ENCODE measurements around the gene PRKCB.
A peak's percentile ranks its signal among the peaks of the same experiment; 100 is the strongest.

Gene PRKCB

GRCh38 chr16:23944381-23944780, 108.6 kb downstream of the PRKCB start:
- Histone ChIP-seq H3K9ac (ENCODE audit: low read length) (no peak overlapping the region), H3K27me3 (ENCODE audit: control insufficient read depth, insufficient read depth, low read length) (no peaks in the 10 kb centered on the region), H3K4me3 (ENCODE audit: low read length) (no peak overlapping the region), H3K27ac (ENCODE audit: low read depth, low read length) (no peak overlapping the region), H3K4me1 (ENCODE audit: control insufficient read depth, insufficient read depth, low read length) (peaks cover 8% of the 10 kb centered on the region), H3K36me3 (ENCODE audit: control insufficient read depth, insufficient read depth, low read length) (no peaks in the 10 kb centered on the region)

DNA sequence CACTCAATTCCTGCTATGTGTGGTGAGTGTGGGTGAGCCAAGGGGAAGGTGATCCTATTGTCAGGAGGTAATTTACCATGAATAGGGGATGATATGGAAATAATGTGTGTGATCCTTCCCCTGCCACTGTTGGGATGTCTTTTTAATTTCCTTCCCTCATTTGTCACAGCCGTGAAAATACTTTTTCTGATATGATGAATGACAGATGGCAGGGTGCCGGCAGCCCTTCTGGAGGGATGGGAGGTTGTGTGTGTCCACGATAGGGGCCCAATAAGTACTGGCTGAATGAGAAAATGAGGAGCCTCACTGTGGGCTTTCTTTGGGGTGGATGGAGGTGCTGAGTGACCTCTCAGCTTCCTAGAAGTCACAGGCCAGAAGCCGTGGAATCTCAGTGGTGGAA, 109.5 kb downstream of the PRKCB start:
- Histone ChIP-seq H3K27me3 (ENCODE audit: control insufficient read depth, insufficient read depth, low read length) (no peaks in the 10 kb centered on the region), H3K36me3 (ENCODE audit: control insufficient read depth, insufficient read depth, low read length) (no peaks in the 10 kb centered on the region), H3K4me3 (ENCODE audit: low read length) (no peak overlapping the region), H3K27ac (ENCODE audit: low read depth, low read length) (no peak overlapping the region), H3K4me1 (ENCODE audit: control insufficient read depth, insufficient read depth, low read length) (peaks cover 8% of the 10 kb centered on the region), H3K9ac (ENCODE audit: low read length) (no peak overlapping the region)

DNA sequence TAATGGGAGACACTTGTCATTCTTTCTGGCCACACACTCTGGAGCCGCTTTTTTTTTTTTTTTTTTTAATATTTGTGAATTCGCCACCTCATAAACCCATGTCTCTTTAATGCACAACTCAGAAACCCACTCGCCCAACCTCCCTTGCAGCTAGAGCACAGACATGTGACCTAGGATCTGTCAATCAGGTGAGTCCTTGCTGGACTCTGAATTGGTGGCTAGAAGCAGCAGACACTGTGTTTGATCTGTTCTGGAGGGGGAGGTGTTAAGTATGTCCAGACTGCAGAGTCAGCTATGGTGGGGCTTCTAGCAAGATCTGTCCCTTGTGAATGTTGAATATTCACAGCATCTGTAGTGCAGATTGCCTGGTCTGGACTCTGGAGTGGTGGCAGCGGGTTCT, 112.1 kb downstream of the PRKCB start:
- H3K4me1 ChIP-seq (ENCODE audit: control insufficient read depth, insufficient read depth, low read length) = peaks cover 16% of the 10 kb centered on the region
- no peaks in the 10 kb centered on the region for H3K36me3 ChIP-seq (ENCODE audit: control insufficient read depth, insufficient read depth, low read length)
- no peaks in the 10 kb centered on the region for H3K27me3 ChIP-seq (ENCODE audit: control insufficient read depth, insufficient read depth, low read length)
- no peak overlapping the region for H3K9ac ChIP-seq (ENCODE audit: low read length)
- no peak overlapping the region for H3K27ac ChIP-seq (ENCODE audit: low read depth, low read length)
- H3K4me3 ChIP-seq (ENCODE audit: low read length) = no peak overlapping the region

DNA sequence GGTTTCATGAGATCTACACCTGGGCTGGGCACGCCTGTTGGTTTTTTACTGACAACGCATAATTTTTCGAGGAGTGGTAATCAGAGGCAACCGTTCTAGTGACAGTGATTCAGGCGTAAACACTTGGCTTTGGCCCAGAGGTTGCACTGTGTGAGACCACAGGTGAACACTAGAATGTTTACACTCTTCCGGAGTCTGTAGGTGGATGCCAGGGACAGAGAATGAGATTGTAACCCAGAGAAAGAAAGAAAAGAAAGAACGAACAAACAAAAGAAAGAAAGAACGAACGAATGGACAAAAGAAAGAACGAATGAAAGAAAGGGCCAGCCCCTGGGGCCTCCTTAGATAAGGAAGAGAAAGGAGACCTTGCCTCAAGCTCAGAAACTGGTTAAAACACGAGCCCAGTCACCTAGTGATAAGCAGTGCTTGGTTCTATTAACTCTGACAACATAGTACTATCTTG, 113.2 kb downstream of the PRKCB start:
- Histone ChIP-seq H3K9ac (ENCODE audit: low read length) (no peak overlapping the region), H3K27ac (ENCODE audit: low read depth, low read length) (no peak overlapping the region), H3K27me3 (ENCODE audit: control insufficient read depth, insufficient read depth, low read length) (no peaks in the 10 kb centered on the region), H3K36me3 (ENCODE audit: control insufficient read depth, insufficient read depth, low read length) (no peaks in the 10 kb centered on the region), H3K4me3 (ENCODE audit: low read length) (no peak overlapping the region), H3K4me1 (ENCODE audit: control insufficient read depth, insufficient read depth, low read length) (peaks cover 18% of the 10 kb centered on the region)

DNA sequence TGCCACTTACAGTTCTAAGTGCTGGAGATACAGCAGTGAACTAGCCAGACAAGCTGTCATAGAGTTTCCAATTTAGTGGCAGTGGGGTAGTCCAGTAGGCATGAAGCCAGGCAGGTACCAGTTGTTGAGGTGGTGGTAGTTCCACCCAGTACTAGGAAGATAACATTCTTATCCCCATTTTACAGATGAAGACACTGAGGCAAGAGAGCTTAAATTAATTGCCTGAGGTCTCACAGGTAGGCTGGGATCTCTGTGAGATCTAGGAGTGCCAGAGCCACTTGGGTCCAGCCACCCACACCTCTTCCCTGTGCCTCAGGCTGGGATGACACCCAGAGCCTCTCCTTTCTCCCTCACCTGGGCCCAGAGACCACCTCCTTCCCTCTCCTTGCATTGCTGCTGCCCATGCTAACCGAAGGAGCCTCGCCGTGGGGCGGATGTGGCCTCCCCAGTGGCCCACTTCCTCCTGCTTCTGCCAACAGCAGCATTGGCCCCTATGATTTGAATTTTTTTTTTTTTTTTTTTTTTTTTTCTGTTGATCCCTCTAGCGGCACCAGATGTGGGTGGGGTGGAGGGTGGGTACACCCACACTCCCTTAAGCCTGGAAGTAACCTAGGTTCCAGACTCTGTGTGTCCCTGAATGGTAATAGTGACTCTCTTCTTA, 114.0 kb downstream of the PRKCB start:
- H3K9ac ChIP-seq (ENCODE audit: low read length) = no peak overlapping the region
- peaks cover 12% of the 10 kb centered on the region for H3K4me1 ChIP-seq (ENCODE audit: control insufficient read depth, insufficient read depth, low read length)
- no peak overlapping the region for H3K4me3 ChIP-seq (ENCODE audit: low read length)
- no peaks in the 10 kb centered on the region for H3K36me3 ChIP-seq (ENCODE audit: control insufficient read depth, insufficient read depth, low read length)
- no peak overlapping the region for H3K27ac ChIP-seq (ENCODE audit: low read depth, low read length)
- no peaks in the 10 kb centered on the region for H3K27me3 ChIP-seq (ENCODE audit: control insufficient read depth, insufficient read depth, low read length)

DNA sequence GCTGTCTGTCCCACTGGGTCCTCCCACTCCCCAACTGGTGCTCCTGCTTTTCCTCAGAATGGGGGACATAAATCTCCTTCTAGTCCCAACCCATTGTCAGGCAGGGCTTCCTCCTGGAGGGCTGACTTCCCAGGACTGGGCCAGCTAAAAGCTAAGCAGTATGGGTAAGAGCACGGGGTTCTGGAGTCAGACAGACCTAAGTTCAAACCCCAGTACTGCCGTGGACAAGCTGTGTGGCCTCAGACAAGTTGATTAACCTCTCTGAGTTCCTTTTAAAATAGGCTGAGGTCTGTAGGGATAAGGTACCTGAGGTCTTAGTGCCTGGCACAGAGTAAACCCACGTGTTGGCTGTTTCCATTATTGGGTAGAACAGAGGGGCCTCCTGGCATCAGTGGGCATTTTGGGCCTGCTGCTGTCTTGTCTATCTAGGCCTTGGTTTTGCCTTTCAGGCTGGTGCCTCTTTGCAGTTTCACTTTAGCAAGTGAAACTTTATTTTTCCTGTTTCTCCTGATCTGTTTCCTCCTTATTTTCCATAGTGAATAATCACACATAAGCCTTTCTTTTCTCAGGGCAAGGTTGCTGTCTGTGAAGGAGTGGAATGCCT, 114.6 kb downstream of the PRKCB start:
- Histone ChIP-seq H3K27me3 (ENCODE audit: control insufficient read depth, insufficient read depth, low read length) (no peaks in the 10 kb centered on the region), H3K4me1 (ENCODE audit: control insufficient read depth, insufficient read depth, low read length) (peaks cover 10% of the 10 kb centered on the region), H3K4me3 (ENCODE audit: low read length) (no peak overlapping the region), H3K36me3 (ENCODE audit: control insufficient read depth, insufficient read depth, low read length) (no peaks in the 10 kb centered on the region), H3K27ac (ENCODE audit: low read depth, low read length) (no peak overlapping the region), H3K9ac (ENCODE audit: low read length) (no peak overlapping the region)

GRCh38 chr16:23950898-23951297, 115.1 kb downstream of the PRKCB start:
- Histone ChIP-seq H3K4me1 (ENCODE audit: control insufficient read depth, insufficient read depth, low read length) (peaks cover 10% of the 10 kb centered on the region), H3K27me3 (ENCODE audit: control insufficient read depth, insufficient read depth, low read length) (no peaks in the 10 kb centered on the region), H3K4me3 (ENCODE audit: low read length) (no peak overlapping the region), H3K9ac (ENCODE audit: low read length) (no peak overlapping the region), H3K27ac (ENCODE audit: low read depth, low read length) (no peak overlapping the region), H3K36me3 (ENCODE audit: control insufficient read depth, insufficient read depth, low read length) (no peaks in the 10 kb centered on the region)

GRCh38 chr16:23952128-23952970, 116.6 kb downstream of the PRKCB start:
- Histone ChIP-seq H3K27ac (ENCODE audit: low read depth, low read length) (peak overlapping the region; percentile 72), H3K36me3 (ENCODE audit: control insufficient read depth, insufficient read depth, low read length) (no peaks in the 10 kb centered on the region)

DNA sequence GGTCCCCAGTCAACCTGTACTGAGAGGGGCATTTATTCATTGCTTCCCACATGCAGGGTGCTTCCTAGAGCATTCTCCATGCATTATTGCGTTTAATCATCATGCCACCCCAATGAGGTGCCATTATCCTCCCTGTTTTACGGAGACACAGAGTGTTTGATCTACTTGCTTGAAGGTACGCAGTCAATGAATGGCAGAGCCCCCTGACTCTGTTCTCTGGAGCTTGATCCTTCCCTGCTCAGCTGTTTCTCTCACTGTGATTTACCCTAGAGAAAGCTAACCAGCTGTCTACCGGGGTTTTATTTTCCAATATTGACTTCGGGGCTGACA, 117.2 kb downstream of the PRKCB start:
- Histone ChIP-seq H3K9ac (ENCODE audit: low read length) (no peak overlapping the region), H3K27me3 (ENCODE audit: control insufficient read depth, insufficient read depth, low read length) (no peaks in the 10 kb centered on the region), H3K4me1 (ENCODE audit: control insufficient read depth, insufficient read depth, low read length) (peaks cover 10% of the 10 kb centered on the region), H3K27ac (ENCODE audit: low read depth, low read length) (peak overlapping the region; percentile 72), H3K4me3 (ENCODE audit: low read length) (peak overlapping the region; percentile 35), H3K36me3 (ENCODE audit: control insufficient read depth, insufficient read depth, low read length) (no peaks in the 10 kb centered on the region)

More at GRCh38 chr16:23952128-23952970, 116.6 kb downstream of the PRKCB start:
- H3K27me3 ChIP-seq (ENCODE audit: control insufficient read depth, insufficient read depth, low read length) = no peaks in the 10 kb centered on the region
- H3K4me1 ChIP-seq (ENCODE audit: control insufficient read depth, insufficient read depth, low read length) = peaks cover 10% of the 10 kb centered on the region
- no peak overlapping the region for H3K9ac ChIP-seq (ENCODE audit: low read length)
- peak overlapping the region; percentile 35 for H3K4me3 ChIP-seq (ENCODE audit: low read length)

GRCh38 chr16:23953476-23953875, 117.7 kb downstream of the PRKCB start:
- H3K27me3 ChIP-seq (ENCODE audit: control insufficient read depth, insufficient read depth, low read length) = no peaks in the 10 kb centered on the region
- H3K4me3 ChIP-seq (ENCODE audit: low read length) = no peak overlapping the region
- peak overlapping the region; percentile 72 for H3K27ac ChIP-seq (ENCODE audit: low read depth, low read length)
- no peak overlapping the region for H3K9ac ChIP-seq (ENCODE audit: low read length)
- H3K4me1 ChIP-seq (ENCODE audit: control insufficient read depth, insufficient read depth, low read length) = peaks cover 10% of the 10 kb centered on the region
- no peaks in the 10 kb centered on the region for H3K36me3 ChIP-seq (ENCODE audit: control insufficient read depth, insufficient read depth, low read length)

GRCh38 chr16:23955088-23955487, 119.3 kb downstream of the PRKCB start:
- Histone ChIP-seq H3K27ac (ENCODE audit: low read depth, low read length) (no peak overlapping the region), H3K27me3 (ENCODE audit: control insufficient read depth, insufficient read depth, low read length) (no peaks in the 10 kb centered on the region), H3K36me3 (ENCODE audit: control insufficient read depth, insufficient read depth, low read length) (no peaks in the 10 kb centered on the region), H3K9ac (ENCODE audit: low read length) (no peak overlapping the region), H3K4me3 (ENCODE audit: low read length) (no peak overlapping the region), H3K4me1 (ENCODE audit: control insufficient read depth, insufficient read depth, low read length) (peaks cover 10% of the 10 kb centered on the region)

DNA sequence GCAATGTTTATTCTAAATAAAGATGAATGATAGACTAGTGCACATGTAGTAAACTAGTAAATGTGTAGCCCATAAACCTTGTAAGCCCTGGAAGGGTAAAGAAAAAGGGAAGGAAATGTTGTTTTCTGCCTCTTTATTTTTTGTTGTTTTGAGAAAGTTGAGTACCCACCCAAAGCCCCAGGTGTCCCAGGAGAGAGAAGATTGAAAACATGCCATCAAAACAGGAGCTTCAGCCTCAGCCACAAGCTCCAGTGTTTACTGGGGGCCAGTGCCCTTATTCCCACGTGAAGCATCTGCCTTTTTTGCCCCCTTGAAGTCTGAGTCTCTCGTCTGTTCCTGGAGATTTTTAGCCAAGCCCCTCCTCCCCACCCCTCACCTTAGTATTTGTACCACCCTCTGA, 121.5 kb downstream of the PRKCB start:
- Histone ChIP-seq H3K4me3 (ENCODE audit: low read length) (no peak overlapping the region), H3K4me1 (ENCODE audit: control insufficient read depth, insufficient read depth, low read length) (peaks cover 6% of the 10 kb centered on the region), H3K27me3 (ENCODE audit: control insufficient read depth, insufficient read depth, low read length) (no peaks in the 10 kb centered on the region), H3K36me3 (ENCODE audit: control insufficient read depth, insufficient read depth, low read length) (no peaks in the 10 kb centered on the region), H3K27ac (ENCODE audit: low read depth, low read length) (no peak overlapping the region), H3K9ac (ENCODE audit: low read length) (no peak overlapping the region)

Data from rectal smooth muscle tissue (tissue), 1 donor.